Activated T-cell treated with anti-CD3 and anti-CD28 coated beads, Interleukin-2, amount 50 U/mL, for 48 hours (primary cell): ENCODE measurements around the gene HOXB4.
A peak's percentile ranks its signal among the peaks of the same experiment; 100 is the strongest.

Experiments
- DNase-seq, 2 experiments: peaks; one replicate each; pipeline ENCODE4 v3.0.0-alpha.2; 2020

HOXB4 gene

GRCh38 chr17:48601207-48601538, 23.0 kb upstream of the HOXB4 start:
- no peak for DNase-seq

- DNase-seq: no peak
These were observed 22.3 kb upstream of the HOXB4 start for GRCh38 chr17:48600244-48601098.

GRCh38 chr17:48599354-48599753, 21.2 kb upstream of the HOXB4 start:
- no peak for DNase-seq

GRCh38 chr17:48598736-48599135, 20.6 kb upstream of the HOXB4 start:
- DNase-seq: no peak

GRCh38 chr17:48597778-48598631, 19.9 kb upstream of the HOXB4 start:
- peak; percentile 59 to 67 for DNase-seq

- no peak for DNase-seq
These were observed 19.3 kb upstream of the HOXB4 start for GRCh38 chr17:48597528-48597777.

- DNase-seq: no peak
These were observed 18.8 kb upstream of the HOXB4 start for GRCh38 chr17:48596735-48597527.

- DNase-seq: peak; percentile 66 to 72
These were observed 18.0 kb upstream of the HOXB4 start for GRCh38 chr17:48596000-48596734.

- no peak for DNase-seq
These were observed 17.3 kb upstream of the HOXB4 start for GRCh38 chr17:48595278-48595999.

- DNase-seq: no peak
These were observed 16.6 kb upstream of the HOXB4 start for GRCh38 chr17:48594538-48595277.

GRCh38 chr17:48593840-48594537, 15.8 kb upstream of the HOXB4 start:
- peak; percentile 87 to 92 for DNase-seq

GRCh38 chr17:48593126-48593829, 15.1 kb upstream of the HOXB4 start, which contains the start of gene HOXB5:
TSS of gene HOXB5 (minus strand) at chr17:48593779. CDS start at chr17:48593682, 97 bp downstream.
- DNase-seq: peak in 1 of 2 experiments; percentile 59

- DNase-seq: no peak
These were observed 14.4 kb upstream of the HOXB4 start for GRCh38 chr17:48592577-48592976.

- DNase-seq: no peak
These were observed 13.9 kb upstream of the HOXB4 start for GRCh38 chr17:48592057-48592514.

GRCh38 chr17:48591255-48592056, 13.3 kb upstream of the HOXB4 start:
- no peak for DNase-seq

GRCh38 chr17:48590607-48591161, 12.5 kb upstream of the HOXB4 start:
- DNase-seq: no peak

- no peak for DNase-seq
These were observed 11.9 kb upstream of the HOXB4 start, which contains the start of gene HOXB3 for GRCh38 chr17:48589831-48590606. TSS of gene HOXB3 (minus strand) at chr17:48590241. CDS start at chr17:48552474, 37,767 bp downstream.
